ENCODE data around the gene SAE1.
A peak's percentile ranks its signal among the peaks of the same experiment; 100 is the strongest.

The SAE1 gene

DNA sequence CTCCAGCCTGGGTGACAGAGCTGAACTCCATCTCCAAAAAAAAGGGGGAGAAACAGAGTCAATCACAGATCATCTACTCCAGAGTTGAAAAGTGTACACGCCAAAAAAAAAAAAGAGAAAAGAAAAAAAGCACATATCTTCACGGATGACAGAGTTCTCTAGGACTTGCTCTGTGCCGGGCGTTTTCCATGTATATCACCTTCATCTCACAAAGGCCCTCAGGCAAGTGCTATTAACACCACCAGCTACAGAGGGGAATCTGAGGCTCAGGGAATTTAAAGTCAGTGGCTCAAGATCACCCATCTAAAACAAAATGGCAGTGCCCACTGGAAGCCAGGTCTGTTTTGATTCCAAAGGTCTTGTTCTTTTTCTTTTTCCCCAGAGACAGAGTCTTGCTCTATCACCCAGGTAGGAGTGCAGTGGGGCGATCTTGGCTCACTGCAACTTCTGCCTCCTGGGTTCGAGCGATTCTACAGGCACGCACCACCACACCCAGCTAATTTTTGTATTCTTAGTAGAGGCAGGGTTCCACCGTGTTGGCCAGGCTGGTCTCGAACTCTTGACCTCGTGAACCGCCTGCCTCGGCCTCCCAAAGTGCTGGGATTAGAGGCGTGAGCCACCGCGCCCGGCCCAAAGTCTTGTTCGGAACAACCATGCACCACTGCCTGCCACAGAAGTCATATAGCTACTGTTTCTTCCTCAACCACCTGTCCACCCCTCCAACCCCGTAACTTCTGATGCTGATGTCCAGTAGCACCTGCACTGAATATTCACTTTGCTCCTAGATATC lies 42.2 kb downstream of the SAE1 start:
- no peak for DNase-seq

GRCh38 chr19:47176071-47176626 lies 45.5 kb downstream of the SAE1 start:
- DNase-seq, result no peak

DNA sequence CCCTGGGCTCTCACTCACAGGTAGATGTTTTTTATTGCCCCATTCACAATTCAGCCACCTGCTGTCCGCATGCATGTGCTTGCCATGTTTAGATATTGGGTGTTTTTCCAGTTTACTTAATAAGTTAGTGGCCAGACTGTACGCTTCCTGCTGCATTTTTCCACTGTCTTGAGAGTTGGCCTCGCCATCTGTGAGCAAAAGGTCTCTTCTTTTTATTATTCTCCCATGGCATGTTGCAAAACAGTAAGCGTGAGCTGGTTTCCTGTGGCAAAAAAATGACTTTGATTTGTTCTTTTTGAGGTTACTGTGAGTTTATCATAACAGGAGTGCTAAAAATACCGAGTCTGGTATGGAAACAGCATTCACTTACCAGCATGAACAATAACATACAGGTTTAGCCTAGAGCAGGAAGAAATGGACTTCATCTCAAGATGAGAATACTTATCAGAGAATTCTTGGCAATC lies 46.0 kb downstream of the SAE1 start:
- DNase-seq, result peak; percentile 52

DNA sequence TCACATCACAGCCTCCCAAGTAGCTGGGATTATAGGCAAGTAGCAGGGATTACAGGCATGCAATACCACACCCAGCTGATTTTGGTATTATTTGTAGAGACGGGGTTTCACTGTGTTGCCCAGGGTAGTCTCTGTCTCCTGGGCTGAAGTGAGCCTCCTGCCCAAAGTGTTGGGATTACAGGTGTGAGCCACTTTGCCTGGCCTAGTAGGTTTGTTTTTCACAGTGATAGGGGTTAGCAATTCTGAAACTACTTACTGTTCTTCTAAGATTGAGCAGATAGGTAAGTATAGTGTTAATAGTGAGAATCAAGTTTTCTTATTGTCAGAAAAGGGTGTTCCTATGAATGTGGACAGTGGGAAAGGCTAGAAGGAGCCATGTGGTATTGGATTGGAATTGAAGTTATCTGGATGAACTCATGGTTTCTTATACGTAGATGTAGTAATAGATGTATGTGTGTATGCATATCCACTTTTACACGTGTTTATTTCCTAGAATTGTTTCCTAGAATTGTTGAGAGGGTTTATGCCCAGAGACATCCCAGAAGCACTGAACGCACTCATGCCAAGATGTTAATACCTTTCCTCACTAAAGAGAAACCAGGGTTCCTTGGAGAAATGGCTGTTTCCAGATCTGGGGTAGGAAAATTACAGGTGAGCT lies 49.1 kb downstream of the SAE1 start:
- no peak for DNase-seq

DNA sequence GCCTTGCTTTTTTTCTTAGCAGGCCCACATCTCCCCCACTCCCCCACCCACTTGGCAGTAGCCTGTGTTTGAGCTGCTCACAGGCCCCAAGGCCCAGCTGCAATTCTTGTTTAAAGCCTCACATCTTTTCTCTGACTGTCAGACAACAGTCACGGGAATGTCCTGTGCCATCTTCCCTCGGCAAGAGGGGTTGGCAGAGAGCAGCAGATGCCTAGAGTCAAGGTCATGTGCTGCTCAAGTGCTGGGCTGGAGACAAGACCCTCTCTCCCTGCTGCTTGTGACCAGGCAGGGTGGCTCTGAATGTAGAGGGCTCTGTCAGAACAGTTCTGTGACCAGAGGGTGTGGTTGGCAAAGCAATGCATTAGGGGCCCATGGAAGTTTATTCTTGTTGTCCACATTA lies 53.0 kb downstream of the SAE1 start:
- no peak for DNase-seq

GRCh38 chr19:47186446-47187334 lies 56.1 kb downstream of the SAE1 start:
- peak; percentile 80 for DNase-seq

DNA sequence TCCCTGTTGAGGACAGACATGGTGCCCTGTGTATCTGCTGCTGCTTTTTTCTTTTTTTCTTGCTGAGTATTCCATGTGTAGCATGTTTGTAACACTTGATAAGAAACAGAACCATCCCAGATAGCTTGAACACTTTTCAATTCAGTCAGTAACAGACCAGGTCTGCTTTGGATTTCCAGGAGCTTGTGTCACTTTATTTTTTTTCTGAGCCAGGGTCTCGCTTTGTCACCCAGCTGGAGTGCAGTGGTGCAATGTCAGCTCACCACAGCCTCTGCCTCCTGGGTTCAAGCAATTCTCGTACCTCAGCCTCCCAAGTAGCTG lies 56.7 kb downstream of the SAE1 start:
- DNase-seq, result no peak

GRCh38 chr19:47187797-47188196 lies 57.2 kb downstream of the SAE1 start:
- DNase-seq, result no peak

DNA sequence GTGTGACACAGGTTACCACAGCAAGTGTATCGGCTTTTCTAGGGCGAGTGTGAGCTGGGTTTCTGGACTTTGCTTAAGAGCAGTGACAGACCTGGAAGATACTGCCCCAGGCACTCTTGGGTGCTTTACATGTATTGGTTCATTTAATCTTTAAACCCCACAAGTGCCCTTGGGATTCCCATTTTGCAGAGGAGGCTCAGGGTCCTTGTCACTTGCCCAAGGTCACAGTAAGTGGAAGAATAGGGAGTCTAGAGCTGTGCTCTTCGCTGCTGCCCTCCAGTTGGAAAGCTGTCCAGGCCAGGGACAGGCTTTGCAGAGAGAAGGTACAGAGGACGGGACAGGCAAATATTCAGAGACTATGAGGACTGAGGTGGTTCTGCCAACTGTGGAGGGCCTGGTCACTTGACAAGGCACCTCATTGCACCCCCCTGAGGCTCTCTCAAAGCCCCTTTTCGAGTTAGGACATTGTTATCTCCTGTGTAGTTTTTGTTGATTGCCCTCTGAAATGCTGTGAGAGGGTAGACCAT lies 57.9 kb downstream of the SAE1 start:
- DNase-seq, result no peak

DNA sequence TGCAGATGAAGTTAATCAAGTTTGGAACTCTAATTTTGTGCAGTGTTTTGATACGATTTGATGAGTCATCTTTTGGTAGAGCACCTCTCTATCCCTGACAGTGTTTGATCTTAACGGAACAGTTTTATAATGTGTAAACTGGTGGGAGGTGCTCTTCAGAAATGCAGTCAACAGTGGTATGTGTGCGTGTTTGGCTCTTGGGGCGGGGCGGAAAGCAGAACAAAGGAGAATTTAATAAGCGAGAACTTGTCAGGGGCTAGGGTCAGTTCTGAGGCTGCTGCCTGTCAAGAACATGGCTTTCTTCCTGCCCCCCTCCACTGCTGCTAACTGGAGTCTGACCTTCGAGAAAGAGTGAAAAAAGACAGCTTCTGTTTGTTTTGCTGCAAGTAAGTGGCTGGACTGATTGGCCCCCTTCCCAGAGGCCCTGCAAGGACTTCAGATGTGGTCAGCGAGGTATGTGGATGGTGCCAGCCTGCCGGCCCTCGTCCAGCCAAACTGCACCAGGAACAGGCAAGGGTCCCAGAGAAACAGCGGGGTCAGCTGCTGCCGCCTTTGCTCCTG lies 59.6 kb downstream of the SAE1 start:
- DNase-seq, result peak; percentile 62

DNA sequence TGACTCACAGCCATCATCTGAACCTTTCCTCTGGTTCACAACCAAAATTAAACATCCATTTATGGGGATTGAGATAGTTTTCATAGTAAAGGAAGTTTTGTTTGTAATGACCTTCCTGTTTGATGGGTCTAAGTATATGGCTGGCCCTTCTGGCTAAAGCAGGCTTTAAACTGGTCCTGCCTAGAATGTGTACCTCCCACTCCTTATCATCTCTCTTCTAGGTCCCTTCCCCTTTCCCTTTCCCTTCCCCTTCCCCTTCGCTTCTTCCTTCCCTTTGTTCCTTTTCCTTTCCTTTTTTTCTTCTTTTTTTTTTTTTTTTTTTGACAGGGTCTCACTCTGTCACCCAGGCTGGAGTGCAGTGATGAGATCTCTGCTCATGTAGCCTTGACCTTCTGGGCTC lies 64.8 kb downstream of the SAE1 start:
- DNase-seq, result no peak

DNA sequence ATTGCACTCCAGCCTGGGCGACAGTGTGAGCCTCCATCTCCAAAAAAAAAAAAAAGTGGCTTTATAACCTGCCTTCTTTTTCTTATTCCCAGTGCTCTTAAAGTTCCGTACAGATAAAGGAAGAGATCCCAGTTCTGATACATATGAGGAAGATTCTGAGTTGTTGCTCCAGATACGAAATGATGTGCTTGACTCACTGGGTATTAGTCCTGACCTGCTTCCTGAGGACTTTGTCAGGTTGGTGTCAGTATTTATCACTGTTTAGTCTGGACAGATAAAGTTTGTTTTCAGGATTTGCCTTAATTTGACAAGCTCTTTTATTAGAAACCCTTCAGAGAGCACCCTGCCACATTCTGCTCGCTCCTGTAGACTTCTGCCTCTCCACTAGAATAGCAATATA lies 66.5 kb downstream of the SAE1 start:
- DNase-seq, result no peak

- no peak for DNase-seq
These were observed 69.9 kb downstream of the SAE1 start for GRCh38 chr19:47200530-47200929.

DNA sequence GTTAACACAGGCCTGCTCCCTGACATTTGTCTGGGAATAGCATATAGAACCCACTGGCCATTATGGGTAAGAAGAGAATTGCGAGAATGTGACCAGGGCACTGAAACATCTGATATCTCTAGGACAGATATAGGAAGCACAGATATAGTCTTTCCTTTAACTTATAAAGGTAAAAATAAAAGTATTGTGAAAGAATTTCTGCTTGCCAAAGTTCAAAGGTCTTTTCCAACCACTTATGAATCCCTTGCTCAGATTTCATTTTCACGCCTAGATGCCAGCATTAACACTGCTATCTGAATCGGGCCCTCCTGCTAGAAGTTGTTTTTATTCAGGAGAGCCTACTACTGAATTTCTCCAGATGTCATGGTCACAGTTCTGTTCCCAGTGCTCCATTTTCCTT lies 72.6 kb downstream of the SAE1 start:
- DNase-seq, result no peak

- DNase-seq, result no peak
These were observed 78.9 kb downstream of the SAE1 start for GRCh38 chr19:47209319-47210179.

DNA sequence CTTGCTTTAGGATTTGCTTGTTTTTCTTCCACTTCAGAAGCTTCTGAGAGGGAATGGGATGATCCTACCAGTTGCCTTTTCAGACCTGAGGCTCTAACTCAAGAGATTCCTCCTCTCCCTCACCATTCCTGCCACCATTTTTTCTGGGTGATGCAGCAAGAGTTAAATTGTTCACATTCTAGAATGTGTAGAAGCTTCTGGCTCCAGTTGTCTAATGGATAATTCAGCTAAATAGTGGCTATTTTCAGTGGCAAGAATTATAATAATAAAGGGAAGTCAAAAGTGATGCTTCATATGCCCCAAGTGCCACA lies 79.5 kb downstream of the SAE1 start:
- DNase-seq, result no peak

- DNase-seq, result peak; percentile 82
These were observed 80.2 kb downstream of the SAE1 start for GRCh38 chr19:47210689-47211316.

DNA sequence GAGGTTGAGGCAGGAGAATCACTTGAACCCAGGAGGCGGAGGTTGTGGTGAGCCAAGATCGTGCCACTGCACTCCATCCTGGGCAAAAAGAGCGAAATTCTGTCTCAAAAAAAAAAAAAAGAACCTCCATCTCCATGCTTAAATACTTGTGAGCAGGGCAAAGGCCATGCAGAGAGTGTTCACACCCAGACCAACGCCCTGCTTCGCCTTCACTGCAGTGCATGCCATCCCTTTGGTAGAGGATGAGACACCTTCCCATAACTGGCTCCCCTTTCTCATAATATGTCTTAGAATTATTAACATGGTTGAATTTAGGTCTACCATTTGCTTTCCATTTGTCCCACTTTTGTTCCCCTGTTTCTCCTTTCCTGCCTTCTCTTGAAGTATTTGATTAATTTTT lies 84.9 kb downstream of the SAE1 start:
- no peak for DNase-seq

GRCh38 chr19:47221080-47221841 lies 90.6 kb downstream of the SAE1 start:
- no peak for DNase-seq

DNA sequence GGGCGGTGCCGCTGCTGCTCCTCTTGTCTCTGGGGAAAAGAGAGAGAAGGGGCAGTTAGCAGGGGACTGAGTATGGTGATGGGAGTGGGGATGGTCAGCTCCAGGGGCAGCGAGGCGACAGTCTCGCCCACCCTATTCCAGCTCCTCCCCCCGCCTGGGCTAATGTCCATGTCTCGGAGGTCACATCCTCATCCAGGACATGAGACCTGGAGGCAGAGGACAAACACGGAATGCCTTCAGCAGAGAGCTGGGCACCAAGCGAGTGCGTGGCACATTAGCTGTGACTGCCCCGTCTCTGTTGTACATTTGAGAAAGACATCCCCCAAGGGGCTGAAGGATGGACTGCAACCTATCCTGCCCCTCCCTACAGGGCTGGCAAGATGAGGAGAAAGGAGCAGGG lies 91.3 kb downstream of the SAE1 start:
- no peak for DNase-seq

All from activated CD4-positive, alpha-beta T cell treated with anti-CD3 and anti-CD28 coated beads, Interleukin-2, amount 50 U/mL, for 1 hour (primary cell).